ENCODE results near the gene CYB561.

DNA sequence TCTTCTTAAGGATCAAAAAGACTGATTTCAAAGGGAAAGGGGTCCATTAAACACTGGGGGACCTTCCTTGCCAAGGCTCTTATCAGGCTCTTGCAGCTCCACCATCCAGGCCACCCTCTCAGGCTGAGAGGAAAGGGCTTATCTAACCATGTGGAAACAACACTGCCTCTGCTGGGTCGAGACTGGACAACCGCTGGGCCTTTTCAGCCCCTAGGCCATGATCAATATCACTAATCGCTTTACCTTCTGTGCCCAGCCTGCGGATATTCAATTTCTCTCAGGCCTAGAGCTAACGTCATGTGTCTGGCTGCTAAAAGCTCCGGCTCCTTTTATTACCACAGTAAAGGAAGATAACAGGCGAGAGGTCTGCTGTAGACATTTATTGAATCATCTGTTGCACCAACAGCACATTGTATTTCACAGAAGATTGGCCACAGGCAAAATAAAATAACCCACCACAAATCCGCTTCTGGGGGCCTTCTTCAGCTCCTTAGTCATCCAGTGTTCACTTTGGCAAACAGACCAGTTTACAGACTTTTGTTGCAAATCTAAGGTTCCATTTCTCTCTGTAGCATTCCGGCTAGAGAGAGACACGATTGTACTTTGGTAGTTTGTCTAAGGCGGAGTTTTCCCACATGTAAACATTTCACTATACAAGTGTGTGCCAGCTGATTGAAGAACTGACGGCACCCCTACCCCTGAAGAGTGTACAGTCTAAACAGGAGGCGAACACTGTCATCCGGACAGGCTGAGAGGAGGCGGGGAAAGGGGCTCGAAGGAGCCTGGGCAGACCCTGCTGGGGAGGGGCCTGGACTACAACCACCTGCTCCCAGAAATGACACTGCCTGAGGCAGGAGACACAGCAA lies 13.9 kb downstream of the CYB561 start:
- TF ChIP-seq YY1 (IDR thresholded peaks at IDR 0.05; ENCODE audit: low read depth, low read length) (no peak), JUND (IDR thresholded peaks at IDR 0.05; ENCODE audit: low read depth, low read length) (no peak), POLR2A (IDR thresholded peaks at IDR 0.05; ENCODE audit: low read depth, low read length) (no peak)
- TF ChIP-seq, protein P1, sequence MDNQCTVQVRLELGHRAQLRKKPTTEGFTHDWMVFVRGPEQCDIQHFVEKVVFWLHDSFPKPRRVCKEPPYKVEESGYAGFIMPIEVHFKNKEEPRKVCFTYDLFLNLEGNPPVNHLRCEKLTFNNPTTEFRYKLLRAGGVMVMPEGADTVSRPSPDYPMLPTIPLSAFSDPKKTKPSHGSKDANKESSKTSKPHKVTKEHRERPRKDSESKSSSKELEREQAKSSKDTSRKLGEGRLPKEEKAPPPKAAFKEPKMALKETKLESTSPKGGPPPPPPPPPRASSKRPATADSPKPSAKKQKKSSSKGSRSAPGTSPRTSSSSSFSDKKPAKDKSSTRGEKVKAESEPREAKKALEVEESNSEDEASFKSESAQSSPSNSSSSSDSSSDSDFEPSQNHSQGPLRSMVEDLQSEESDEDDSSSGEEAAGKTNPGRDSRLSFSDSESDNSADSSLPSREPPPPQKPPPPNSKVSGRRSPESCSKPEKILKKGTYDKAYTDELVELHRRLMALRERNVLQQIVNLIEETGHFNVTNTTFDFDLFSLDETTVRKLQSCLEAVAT (IDR thresholded peaks at IDR 0.05): no peak
- TF ChIP-seq, protein P2, sequence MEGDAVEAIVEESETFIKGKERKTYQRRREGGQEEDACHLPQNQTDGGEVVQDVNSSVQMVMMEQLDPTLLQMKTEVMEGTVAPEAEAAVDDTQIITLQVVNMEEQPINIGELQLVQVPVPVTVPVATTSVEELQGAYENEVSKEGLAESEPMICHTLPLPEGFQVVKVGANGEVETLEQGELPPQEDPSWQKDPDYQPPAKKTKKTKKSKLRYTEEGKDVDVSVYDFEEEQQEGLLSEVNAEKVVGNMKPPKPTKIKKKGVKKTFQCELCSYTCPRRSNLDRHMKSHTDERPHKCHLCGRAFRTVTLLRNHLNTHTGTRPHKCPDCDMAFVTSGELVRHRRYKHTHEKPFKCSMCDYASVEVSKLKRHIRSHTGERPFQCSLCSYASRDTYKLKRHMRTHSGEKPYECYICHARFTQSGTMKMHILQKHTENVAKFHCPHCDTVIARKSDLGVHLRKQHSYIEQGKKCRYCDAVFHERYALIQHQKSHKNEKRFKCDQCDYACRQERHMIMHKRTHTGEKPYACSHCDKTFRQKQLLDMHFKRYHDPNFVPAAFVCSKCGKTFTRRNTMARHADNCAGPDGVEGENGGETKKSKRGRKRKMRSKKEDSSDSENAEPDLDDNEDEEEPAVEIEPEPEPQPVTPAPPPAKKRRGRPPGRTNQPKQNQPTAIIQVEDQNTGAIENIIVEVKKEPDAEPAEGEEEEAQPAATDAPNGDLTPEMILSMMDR (IDR thresholded peaks at IDR 0.05 in 2 of 3, conservative IDR thresholded peaks at IDR 0.05 in 1 of 3; ENCODE audit: control insufficient read depth in 2 of 3, extremely low read depth in 1 of 3, insufficient read depth in 1 of 3, low read depth in 3 of 3, low read length in 3 of 3): no peak

Measured in GM12878 (cell line).